Breast epithelium (tissue), 3 donors: ENCODE results near the gene UBAC1.

ENCODE experiments used
- POLR2A ChIP-seq: fragments of 450-650 bp; IDR thresholded peaks from one replicate; pipeline ENCODE4 v1.6.1; 2016; ENCODE audit warnings: antibody characterized with exemption, mild to moderate bottlenecking, moderate library complexity
- POLR2AphosphoS5 ChIP-seq, 3 donors: sonication (generic); formaldehyde crosslinking; IDR thresholded peaks; one replicate each; pipeline ENCODE4 v1.6.1; 2017; ENCODE audit warnings: antibody characterized with exemption in 3 of 3
- TF ChIP-seq, protein P1 (sequence below), 3 donors: fragments of 450-650 bp; IDR thresholded peaks; one replicate each; pipeline ENCODE4 v1.5.1; 2016 to 2017; ENCODE audit warnings: antibody characterized with exemption in 3 of 3, mild to moderate bottlenecking in 3 of 3, moderate library complexity in 3 of 3

DNA sequence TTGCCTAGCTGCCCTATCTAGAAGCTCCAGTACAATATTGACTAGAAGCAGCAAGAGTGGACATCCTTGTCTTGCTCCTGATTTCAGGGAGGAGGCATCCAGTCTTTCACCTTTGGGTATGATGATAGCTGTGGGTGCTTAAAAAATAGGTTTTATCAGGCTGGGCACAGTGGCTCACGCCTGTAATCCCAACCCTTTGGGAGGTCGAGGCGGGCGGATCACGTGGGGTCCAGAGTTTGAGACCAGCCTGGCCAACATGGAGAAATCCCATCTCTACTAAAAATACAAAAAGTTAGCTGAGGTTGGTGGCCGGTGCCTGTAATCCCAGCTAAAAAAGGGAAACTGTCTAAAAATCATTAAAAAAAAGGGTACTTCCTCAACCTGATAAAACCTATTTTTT, 51.8 kb downstream of the UBAC1 start:
- TF ChIP-seq, protein P1, sequence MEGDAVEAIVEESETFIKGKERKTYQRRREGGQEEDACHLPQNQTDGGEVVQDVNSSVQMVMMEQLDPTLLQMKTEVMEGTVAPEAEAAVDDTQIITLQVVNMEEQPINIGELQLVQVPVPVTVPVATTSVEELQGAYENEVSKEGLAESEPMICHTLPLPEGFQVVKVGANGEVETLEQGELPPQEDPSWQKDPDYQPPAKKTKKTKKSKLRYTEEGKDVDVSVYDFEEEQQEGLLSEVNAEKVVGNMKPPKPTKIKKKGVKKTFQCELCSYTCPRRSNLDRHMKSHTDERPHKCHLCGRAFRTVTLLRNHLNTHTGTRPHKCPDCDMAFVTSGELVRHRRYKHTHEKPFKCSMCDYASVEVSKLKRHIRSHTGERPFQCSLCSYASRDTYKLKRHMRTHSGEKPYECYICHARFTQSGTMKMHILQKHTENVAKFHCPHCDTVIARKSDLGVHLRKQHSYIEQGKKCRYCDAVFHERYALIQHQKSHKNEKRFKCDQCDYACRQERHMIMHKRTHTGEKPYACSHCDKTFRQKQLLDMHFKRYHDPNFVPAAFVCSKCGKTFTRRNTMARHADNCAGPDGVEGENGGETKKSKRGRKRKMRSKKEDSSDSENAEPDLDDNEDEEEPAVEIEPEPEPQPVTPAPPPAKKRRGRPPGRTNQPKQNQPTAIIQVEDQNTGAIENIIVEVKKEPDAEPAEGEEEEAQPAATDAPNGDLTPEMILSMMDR (IDR thresholded peaks at IDR 0.05): no peak
- TF ChIP-seq POLR2A (no peak), POLR2AphosphoS5 (IDR thresholded peaks at IDR 0.05) (no peak)
